Endothelial cell of umbilical vein (primary cell): Measurements from ENCODE around the gene NFATC2. TPM values are rescaled to one million over a fixed set of nuclear protein-coding genes. Genes with fewer than 3 reads are reported as not detected.

Experiments
- BruUV-seq: library from RNA; stranded (reverse); fragments of 400-500 nt; replicated peaks from 2 replicates; lab custom pipeline; 2021; lab: Mats Ljungman, UMichigan
- CTCF ChIA-PET: fragments of 300-600, 350-600 bp; sonication (Branson Sonifier 250); formaldehyde crosslinking; loops from one replicate; lab custom pipeline; 2021; ENCODE audit warnings: antibody characterized with exemption, inconsistent platforms; lab: Charles Lee
- POLR2A ChIA-PET: fragments of 300-600, 350-600 bp; sonication (Branson Sonifier 250); formaldehyde crosslinking; loops from one replicate; lab custom pipeline; 2021; ENCODE audit warnings: antibody characterized with exemption, inconsistent platforms; lab: Charles Lee
- DNase-seq: peaks from one replicate; pipeline ENCODE4 v3.0.0-alpha.2; 2011; ENCODE audit warnings: low read depth, low spot score
- FAIRE-seq: peaks from 2 replicates; lab custom pipeline; 2011; peaks lifted over from hg19 to GRCh38; lab: Jason Lieb, UNC
- H2AFZ ChIP-seq: 2 replicates; pipeline ENCODE4 v1.6.0; 2012; ENCODE audit warnings: low read depth, low read length, control low read depth, inconsistent platforms
- H3K27ac ChIP-seq: 2 replicates; pipeline ENCODE4 v1.5.1; 2011; ENCODE audit warnings: low read depth, mild to moderate bottlenecking, control low read depth, low read length, moderate library complexity; ENCODE audit not compliant: insufficient read depth
- H3K27me3 ChIP-seq, 2 experiments: 2 replicates each; pipeline versions ENCODE4 v1.6.0 to v1.6.1; 2011; ENCODE audit warnings: low read length in 2 of 2, mixed read lengths in 1 of 2; ENCODE audit not compliant: control insufficient read depth in 2 of 2, insufficient read depth in 2 of 2
- H3K36me3 ChIP-seq, 2 experiments: 2 replicates in 1 of 2; 3 replicates in 1 of 2; pipeline ENCODE4 v1.5.1; 2011; ENCODE audit warnings: low read length in 2 of 2, mild to moderate bottlenecking in 1 of 2, moderate library complexity in 1 of 2; ENCODE audit not compliant: control insufficient read depth in 2 of 2, insufficient read depth in 2 of 2; ENCODE audit errors: extremely low read depth in 1 of 2
- H3K4me1 ChIP-seq: 3 replicates; pipeline ENCODE4 v1.5.1; 2011; ENCODE audit warnings: mild to moderate bottlenecking, low read length; ENCODE audit not compliant: control insufficient read depth, insufficient read depth; ENCODE audit errors: extremely low read depth
- H3K4me2 ChIP-seq: 2 replicates; pipeline ENCODE4 v1.6.1; 2011; ENCODE audit warnings: low read length, control low read depth, mixed read lengths; ENCODE audit not compliant: insufficient read depth
- H3K4me3 ChIP-seq, 3 experiments: fragments of 200-600 bp in 1 of 3; sonication (generic), shearing (Covaris generic) in 1 of 3; replicated peaks in 1 of 3; 2 replicates each; pipeline ENCODE4 v1.5.1; 2011 to 2016; ENCODE audit warnings: control low read depth in 3 of 3, low read length in 3 of 3, mild to moderate bottlenecking in 2 of 3, inconsistent platforms in 1 of 3, low read depth in 1 of 3, moderate library complexity in 1 of 3; ENCODE audit not compliant: insufficient read depth in 1 of 3
- H3K79me2 ChIP-seq: 2 replicates; pipeline ENCODE4 v1.6.0; 2012; ENCODE audit warnings: low read length, inconsistent platforms; ENCODE audit not compliant: control insufficient read depth, insufficient read depth
- H3K9ac ChIP-seq: replicated peaks from 2 replicates; pipeline ENCODE3; 2011; ENCODE audit warnings: low read length, control low read depth; ENCODE audit not compliant: insufficient read depth; ENCODE audit errors: extremely low read depth
- H3K9me1 ChIP-seq: replicated peaks from 3 replicates; pipeline ENCODE4 v1.6.0; 2011; ENCODE audit warnings: mild to moderate bottlenecking, low read length; ENCODE audit not compliant: control insufficient read depth, insufficient read depth; ENCODE audit errors: extremely low read depth
- H3K9me3 ChIP-seq: replicated peaks from 2 replicates; pipeline ENCODE4 v1.5.1; 2012; ENCODE audit warnings: low read length, inconsistent platforms; ENCODE audit not compliant: control insufficient read depth, insufficient read depth
- H4K20me1 ChIP-seq: replicated peaks from 2 replicates; pipeline ENCODE3; 2011; ENCODE audit warnings: mild to moderate bottlenecking, low read length; ENCODE audit not compliant: control insufficient read depth, insufficient read depth; ENCODE audit errors: extremely low read depth
- EZH2 ChIP-seq: IDR thresholded peaks from 2 replicates; pipeline ENCODE4 v1.6.1; 2012; ENCODE audit warnings: borderline replicate concordance, low read depth, mild to moderate bottlenecking, moderate library complexity, low read length, inconsistent platforms; ENCODE audit not compliant: severe bottlenecking
- FOS ChIP-seq: IDR thresholded peaks from 2 replicates; pipeline ENCODE4 v1.6.1; 2011; ENCODE audit warnings: mild to moderate bottlenecking, low read length, moderate library complexity, borderline replicate concordance; ENCODE audit not compliant: insufficient read depth
- GATA2 ChIP-seq: IDR thresholded peaks from 2 replicates; pipeline ENCODE4 v1.7.0; 2011; ENCODE audit warnings: low read depth, mild to moderate bottlenecking, moderate library complexity, mixed read lengths, low read length; ENCODE audit not compliant: insufficient read length, insufficient read depth
- JUN ChIP-seq: IDR thresholded peaks from 2 replicates; pipeline ENCODE4 v1.6.1; 2011; ENCODE audit warnings: borderline replicate concordance, low read depth; ENCODE audit not compliant: insufficient read length, insufficient read depth
- POLR2A ChIP-seq: IDR thresholded peaks from 2 replicates; pipeline ENCODE4 v1.6.1; 2012; ENCODE audit warnings: low read depth, mild to moderate bottlenecking, control low read depth, low read length
- POLR2AphosphoS5 ChIP-seq: IDR thresholded peaks from 2 replicates; pipeline ENCODE4 v1.6.1; 2012; ENCODE audit warnings: low read depth, mild to moderate bottlenecking, control low read depth, low read length, moderate library complexity; ENCODE audit not compliant: insufficient read depth
- dilution Hi-C: fragments of 300-500 bp; cut with MboI; formaldehyde crosslinking; loops from one replicate; pipeline ENCODE4 v1.15.0; 2019; ENCODE audit warnings: low sequenced_read_pairs; ENCODE audit not compliant: extremely low pct_ligation_motif_present
- intact Hi-C: fragments of 100-400 bp; cut with micrococcal nuclease; formaldehyde crosslinking; loops from one replicate; pipeline ENCODE4 v1.10.0; 2022
- polyA plus RNA-seq, 4 experiments: library from polyadenylated mRNA; depleted of rRNA in 3 of 4; stranded (reverse) in 3 of 4; unstranded in 1 of 4; fragments of >200 nt; gene quantifications; 2 replicates each; pipeline versions ENCODE4 v1.2.1 to v1.2.3, GENCODE V29; 2011 to 2012; ENCODE audit warnings: missing spikeins in 1 of 4
- total RNA-seq: library from RNA; stranded (reverse); gene quantifications from 2 replicates; pipeline ENCODE4 v1.2.3, GENCODE V29; 2021
- TF ChIP-seq, protein P1 (sequence below): IDR thresholded peaks from 2 replicates; pipeline ENCODE4 v1.6.1; 2011; ENCODE audit not compliant: insufficient read depth, insufficient read length
- TF ChIP-seq, protein P2 (sequence below), 2 donors: IDR thresholded peaks; 1 replicate in 1 of 2; 2 replicates in 1 of 2; pipeline ENCODE4 v1.5.1; 2011; ENCODE audit warnings: low read length in 2 of 2, mild to moderate bottlenecking in 2 of 2, moderate library complexity in 2 of 2, control low read depth in 1 of 2, inconsistent platforms in 1 of 2, low read depth in 1 of 2; ENCODE audit not compliant: insufficient read depth in 1 of 2; ENCODE audit errors: extremely low read depth in 1 of 2

Gene NFATC2
- total and polyA plus RNA-seq, 2 donors (not counting 3 experiments of a cell fraction or from before 2014, with no cell fraction given), result 3.1 to 13.0 TPM

GRCh38 chr20:51338692-51339440 is 203.7 kb downstream of the NFATC2 start:
- H3K27ac ChIP-seq, result no peak overlapping the region
- intact Hi-C loops, result no loop called here
- no peak for FAIRE-seq
- H2AFZ ChIP-seq, result no peak overlapping the region
- BruUV-seq, result no TSS peak
- no peaks in the 10 kb centered on the region for H3K79me2 ChIP-seq
- peaks cover 4% of the 10 kb centered on the region for H3K4me1 ChIP-seq
- H3K9me1 ChIP-seq, result no peaks in the 10 kb centered on the region
- no peaks in the 10 kb centered on the region for H4K20me1 ChIP-seq
- no peak overlapping the region for H3K4me3 ChIP-seq
- H3K4me2 ChIP-seq, result no peak overlapping the region
- CTCF ChIA-PET, result interaction anchor here (1.1 to 1.8 kb wide), 6 partner anchors 11 to 352 kb away, joined by 3 to 14 read pairs (median 4); no protein-coding TSS in a partner anchor
- TF ChIP-seq, protein P1, sequence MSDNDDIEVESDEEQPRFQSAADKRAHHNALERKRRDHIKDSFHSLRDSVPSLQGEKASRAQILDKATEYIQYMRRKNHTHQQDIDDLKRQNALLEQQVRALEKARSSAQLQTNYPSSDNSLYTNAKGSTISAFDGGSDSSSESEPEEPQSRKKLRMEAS, result no peak
- TF ChIP-seq FOS, result no peak
- no peak for TF ChIP-seq POLR2AphosphoS5
- TF ChIP-seq JUN, result no peak
- no peak for TF ChIP-seq POLR2A
- TF ChIP-seq, protein P2, sequence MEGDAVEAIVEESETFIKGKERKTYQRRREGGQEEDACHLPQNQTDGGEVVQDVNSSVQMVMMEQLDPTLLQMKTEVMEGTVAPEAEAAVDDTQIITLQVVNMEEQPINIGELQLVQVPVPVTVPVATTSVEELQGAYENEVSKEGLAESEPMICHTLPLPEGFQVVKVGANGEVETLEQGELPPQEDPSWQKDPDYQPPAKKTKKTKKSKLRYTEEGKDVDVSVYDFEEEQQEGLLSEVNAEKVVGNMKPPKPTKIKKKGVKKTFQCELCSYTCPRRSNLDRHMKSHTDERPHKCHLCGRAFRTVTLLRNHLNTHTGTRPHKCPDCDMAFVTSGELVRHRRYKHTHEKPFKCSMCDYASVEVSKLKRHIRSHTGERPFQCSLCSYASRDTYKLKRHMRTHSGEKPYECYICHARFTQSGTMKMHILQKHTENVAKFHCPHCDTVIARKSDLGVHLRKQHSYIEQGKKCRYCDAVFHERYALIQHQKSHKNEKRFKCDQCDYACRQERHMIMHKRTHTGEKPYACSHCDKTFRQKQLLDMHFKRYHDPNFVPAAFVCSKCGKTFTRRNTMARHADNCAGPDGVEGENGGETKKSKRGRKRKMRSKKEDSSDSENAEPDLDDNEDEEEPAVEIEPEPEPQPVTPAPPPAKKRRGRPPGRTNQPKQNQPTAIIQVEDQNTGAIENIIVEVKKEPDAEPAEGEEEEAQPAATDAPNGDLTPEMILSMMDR (IDR thresholded peaks at IDR 0.05; ENCODE audit: extremely low read depth in 1 of 2, insufficient read depth in 1 of 2, low read depth in 1 of 2, low read length in 2 of 2), result no peak
- TF ChIP-seq GATA2, result no peak
- TF ChIP-seq EZH2, result no peak
- dilution Hi-C loops, result no loop called here
- no peak overlapping the region for H3K9ac ChIP-seq
- no peaks in the 10 kb centered on the region for H3K27me3 ChIP-seq
- no peaks in the 10 kb centered on the region for H3K9me3 ChIP-seq
- POLR2A ChIA-PET, result no interaction called here
- no peak for DNase-seq
- no peaks in the 10 kb centered on the region for H3K36me3 ChIP-seq
